GM12878 (cell line): ENCODE data around the gene NT5C3B. TPM values are rescaled to one million over a fixed set of nuclear protein-coding genes. Genes with fewer than 3 reads are reported as not detected.
A peak's percentile ranks its signal among the peaks of the same experiment; 100 is the strongest.

Source experiments
- ATAC-seq: fragments of 200-7000 bp; cut with Tn5 transposase; 3 replicates; pipeline ENCODE4 v1.9.1; 2020; ENCODE audit warnings: mild to moderate bottlenecking, moderate library complexity
- BruUV-seq: library from RNA; stranded (reverse); fragments of 400-500 nt; replicated peaks from 2 replicates; lab custom pipeline; 2021; lab: Mats Ljungman, UMichigan
- CTCF ChIA-PET: fragments of 300-600 bp; sonication (Branson Sonifier 250); formaldehyde crosslinking; extraction: SDS; loops from one replicate; lab custom pipeline; 2021; ENCODE audit warnings: inconsistent platforms; lab: Yijun Ruan, JAX
- POLR2A ChIA-PET: fragments of 350-600 bp; formaldehyde crosslinking; extraction: SDS; loops from one replicate; lab custom pipeline; 2021; ENCODE audit warnings: inconsistent platforms; lab: Charles Lee
- RAD21 ChIA-PET: fragments of 300-600 bp; sonication (Branson Sonifier 250); formaldehyde crosslinking; loops from one replicate; lab custom pipeline; 2023; ENCODE audit warnings: antibody characterized with exemption; ENCODE audit not compliant: unreplicated experiment; lab: Charles Lee
- SMC1A ChIA-PET: fragments of 300-600 bp; sonication (Branson Sonifier 250); formaldehyde crosslinking; loops from one replicate; lab custom pipeline; 2023; ENCODE audit not compliant: unreplicated experiment, uncharacterized antibody; lab: Charles Lee
- DNase-seq: peaks from one replicate; pipeline ENCODE4 v3.0.0-alpha.2; 2011; ENCODE audit warnings: low read depth, low spot score
- FAIRE-seq: peaks from 3 replicates; lab custom pipeline; 2011; peaks lifted over from hg19 to GRCh38; lab: Jason Lieb, UNC
- H2AFZ ChIP-seq: 2 replicates; pipeline ENCODE4 v1.6.0; 2011; ENCODE audit warnings: low read depth, low read length, control low read depth; ENCODE audit not compliant: control insufficient read depth
- H3K27ac ChIP-seq: 2 replicates; pipeline ENCODE4 v1.5.1; 2011; ENCODE audit warnings: control low read depth; ENCODE audit not compliant: control insufficient read depth, insufficient read depth
- H3K27me3 ChIP-seq, 2 experiments: replicated peaks in 1 of 2; 2 replicates each; pipeline versions ENCODE4 v1.6.0 to v1.6.1; 2011; ENCODE audit warnings: low read length in 1 of 2; ENCODE audit not compliant: control insufficient read depth in 2 of 2, insufficient read depth in 2 of 2
- H3K36me3 ChIP-seq, 2 experiments: 2 replicates each; pipeline ENCODE4 v1.5.1; 2011; ENCODE audit warnings: low read length in 1 of 2; ENCODE audit not compliant: control insufficient read depth in 2 of 2, insufficient read depth in 2 of 2
- H3K4me1 ChIP-seq: 2 replicates; pipeline ENCODE4 v1.6.1; 2011; ENCODE audit warnings: mild to moderate bottlenecking, low read length, moderate library complexity, mixed read lengths; ENCODE audit not compliant: control insufficient read depth, insufficient read depth
- H3K4me2 ChIP-seq: 2 replicates; pipeline ENCODE4 v1.6.0; 2011; ENCODE audit warnings: control low read depth; ENCODE audit not compliant: control insufficient read depth, insufficient read depth
- H3K4me3 ChIP-seq: fragments of 200-600 bp; sonication (generic); 2 replicates; pipeline ENCODE4 v1.5.1; 2016
- H3K79me2 ChIP-seq: 2 replicates; pipeline ENCODE4 v1.6.0; 2011; ENCODE audit warnings: low read length; ENCODE audit not compliant: control insufficient read depth, insufficient read depth
- H3K9ac ChIP-seq: 2 replicates; pipeline ENCODE4 v1.8.0; 2011; ENCODE audit warnings: low read length, control low read depth, mixed read lengths; ENCODE audit not compliant: control insufficient read depth, insufficient read depth
- H3K9me3 ChIP-seq: replicated peaks from 3 replicates; pipeline ENCODE4 v1.5.1; 2011; ENCODE audit warnings: mild to moderate bottlenecking, low read length; ENCODE audit not compliant: control insufficient read depth, insufficient read depth
- H4K20me1 ChIP-seq: 2 replicates; pipeline ENCODE4 v1.6.0; 2011; ENCODE audit not compliant: control insufficient read depth, insufficient read depth
- BHLHE40 ChIP-seq, 2 experiments: fragments of 450-650 bp in 1 of 2; IDR thresholded peaks; 2 replicates each; pipeline ENCODE4 v1.6.1; 2011 to 2017; ENCODE audit warnings: low read depth in 2 of 2, borderline replicate concordance in 1 of 2, improper control_type of control experiment in 1 of 2, low read length in 1 of 2, mild to moderate bottlenecking in 1 of 2
- POLR2AphosphoS5 ChIP-seq: IDR thresholded peaks from 2 replicates; pipeline ENCODE4 v1.6.1; 2011; ENCODE audit warnings: mild to moderate bottlenecking, low read length, inconsistent platforms
- WGBS: methylation state at CpG from one replicate; pipeline ENCODE4 v1.1.6; 2016; ENCODE audit warnings: low lambda C conversion rate; ENCODE audit not compliant: insufficient replicate concordance, insufficient coverage; ENCODE audit errors: missing lambda C conversion rate; 5-methylcytosine and 5-hydroxymethylcytosine counted together
- in situ Hi-C: fragments of 300-500 bp; cut with MboI; formaldehyde crosslinking; loops from 9 replicates; pipeline ENCODE4 v1.14.3; 2018; ENCODE audit warnings: mixed read lengths
- intact Hi-C: fragments of 100-400 bp; cut with micrococcal nuclease; formaldehyde crosslinking; loops from one replicate; pipeline ENCODE4 v1.14.2; 2022; ENCODE audit not compliant: unreplicated experiment
- polyA plus RNA-seq, 11 experiments: library from polyadenylated mRNA; depleted of rRNA in 4 of 11; unstranded in 6 of 11; stranded (reverse) in 5 of 11; fragments of >200 nt; fragmentation: Nextera tagmentation in 4 of 11; fragmentation: Illumina TruSeq in 1 of 11; extraction: Ambion mirVana in 4 of 11; extraction: Trizol in 1 of 11; gene quantifications; 1 replicate in 1 of 11; 2 replicates in 10 of 11; pipeline versions ENCODE4 v1.2.1 to v1.2.3, GENCODE V29; 2011 to 2016; ENCODE audit warnings: inconsistent platforms in 2 of 11, missing spikeins in 2 of 11, low read depth in 1 of 11
- total RNA-seq, 4 experiments: library from RNA; depleted of rRNA in 3 of 4; stranded (reverse); fragments of >200 nt in 3 of 4; fragmentation: Illumina TruSeq in 1 of 4; extraction: Trizol in 1 of 4; gene quantifications; 2 replicates each; pipeline versions ENCODE4 v1.2.1 to v1.2.3, GENCODE V29; 2013 to 2021

Gene NT5C3B
- total and polyA plus RNA-seq, 10 of the 15 experiments (the other 5 are each of a cell fraction or from before 2014, with no cell fraction given) = 0.52 to 64.6 (median 41.0) TPM

DNA sequence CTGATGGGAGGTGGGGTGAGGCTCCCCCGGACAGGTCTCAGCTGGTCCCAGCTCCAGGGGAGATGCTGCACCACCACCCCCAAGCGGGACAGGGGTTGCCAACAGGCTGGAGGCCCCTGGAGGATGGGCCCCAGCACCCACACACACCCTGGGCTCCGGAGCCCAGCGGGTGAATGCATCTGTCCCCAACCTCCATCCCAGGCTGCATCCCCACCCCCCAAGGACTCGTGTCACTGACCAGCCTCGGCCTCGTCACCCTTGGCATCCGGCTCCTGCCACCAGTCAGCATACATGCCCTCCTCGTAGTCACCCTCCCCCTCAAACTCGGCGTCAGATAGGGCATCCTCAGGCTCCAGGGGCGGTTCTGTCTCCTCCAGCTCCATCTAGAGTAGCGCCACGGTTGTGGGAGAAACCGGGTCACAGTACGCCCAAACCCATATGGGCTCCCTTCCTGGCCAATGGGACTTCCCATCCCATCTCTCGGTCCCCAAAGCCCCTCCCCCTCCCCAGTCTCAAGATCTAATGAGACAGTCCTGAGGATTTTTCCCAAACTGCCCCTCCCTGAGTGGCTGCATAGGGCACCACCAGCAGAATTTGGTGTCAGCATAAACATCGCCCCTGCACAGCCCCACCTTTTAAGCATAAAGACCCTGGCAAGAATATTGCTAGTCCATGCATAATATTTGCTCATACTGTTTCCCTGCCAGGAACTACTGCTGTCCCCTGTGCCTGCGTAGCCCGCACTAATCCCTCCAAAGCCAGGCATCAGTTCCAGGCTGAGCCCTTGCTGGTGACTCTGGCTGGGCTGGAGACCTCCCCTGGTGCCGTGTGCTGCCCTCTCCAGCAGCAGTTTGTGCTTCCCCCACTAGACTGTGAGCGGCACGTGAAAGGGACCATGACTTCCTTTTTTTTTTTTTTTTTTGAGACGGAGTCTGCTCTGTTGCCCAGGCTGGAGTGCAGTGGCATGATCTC, 32.7 kb downstream of the NT5C3B start:
- Histone ChIP-seq H3K79me2 (no peaks in the 10 kb centered on the region), H4K20me1 (no peaks in the 10 kb centered on the region), H3K36me3 (no peaks in the 10 kb centered on the region), H2AFZ (no peak overlapping the region), H3K4me1 (no peaks in the 10 kb centered on the region), H3K9ac (no peak overlapping the region), H3K27ac (no peak overlapping the region), H3K4me3 (no peak overlapping the region), H3K9me3 (no peaks in the 10 kb centered on the region), H3K4me2 (no peak overlapping the region), H3K27me3 (no peaks in the 10 kb centered on the region)
- WGBS = 36% methylated on average over 23 of the region's 24 CpGs
- ChIA-PET CTCF (interaction anchor here (0.7 to 3.0 kb wide), 5 partner anchors 12 to 1333 kb away, joined by 3 to 25 read pairs (median 4); partner anchors contain the start of gene JUP), POLR2A (interaction anchor here (0.6 kb wide), 1 partner anchor 901 kb away, joined by 3 read pairs; no protein-coding TSS in a partner anchor), SMC1A (no interaction called here), RAD21 (interaction anchor here (0.7 to 1.2 kb wide), 2 partner anchors 145 to 156 kb away, joined by 3 read pairs; no protein-coding TSS in a partner anchor)
- ATAC-seq (peak; percentile 33; the same call in 2 of the 3 replicates), FAIRE-seq (no peak), DNase-seq (no peak)
- in situ Hi-C loops (loop anchor here (5.0 kb wide), 1 partner anchor 61 kb away; no protein-coding TSS in a partner anchor), intact Hi-C loops (no loop called here)
- no peak for TF ChIP-seq POLR2AphosphoS5
- TF ChIP-seq BHLHE40 (IDR thresholded peaks at IDR 0.05; ENCODE audit: borderline replicate concordance in 1 of 2, low read depth in 2 of 2, low read length in 1 of 2) = peak; percentile 46 to 71; a peak in 3 of 4 replicates
- BruUV-seq = no TSS peak
